Measurements from ENCODE around the gene KLHL40.
A peak's percentile ranks its signal among the peaks of the same experiment; 100 is the strongest.

The KLHL40 gene

DNA sequence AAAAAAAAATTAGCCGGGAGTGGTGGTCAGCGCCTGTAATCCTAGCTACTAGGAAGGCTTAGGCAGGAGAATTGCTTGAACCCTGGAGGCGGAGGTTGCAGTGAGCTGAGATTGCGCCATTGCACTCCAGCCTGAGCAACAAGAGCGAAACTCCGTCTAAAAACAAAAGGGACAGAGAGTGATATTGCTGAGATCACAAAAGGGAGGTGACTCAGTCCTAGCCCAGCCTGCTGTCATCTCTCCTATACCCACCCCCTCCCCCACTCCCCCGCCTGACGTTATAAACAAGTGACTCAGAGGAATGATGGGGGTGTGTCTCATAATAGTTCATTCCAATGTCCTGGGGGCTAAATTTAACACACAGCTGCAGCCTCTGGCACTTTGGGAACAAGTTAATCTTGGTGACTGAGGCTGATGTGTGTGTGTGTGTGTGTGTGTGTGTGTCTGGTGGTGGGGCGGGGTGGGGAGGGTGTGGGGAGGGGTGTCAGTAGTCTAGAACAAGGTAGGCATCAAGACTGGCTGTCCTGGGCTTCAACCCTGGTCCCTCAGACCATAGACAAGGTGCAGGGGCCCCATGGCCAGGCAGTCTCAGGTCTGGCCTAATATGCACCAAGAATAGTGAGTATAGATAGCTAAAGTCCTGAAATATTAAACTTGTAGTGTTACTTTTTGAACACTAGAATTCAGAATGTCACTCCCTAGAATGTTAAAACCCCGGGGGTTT lies 1.3 kb upstream of the KLHL40 start:
- in situ Hi-C loops (cut with HindIII; ENCODE audit: low pct_ligation_motif_present, low sequenced_read_pairs), result no loop called here
- Histone ChIP-seq H3K36me3 (replicated peaks) (no peaks in the 10 kb centered on the region), H3K27me3 (replicated peaks) (peaks cover 4% of the 10 kb centered on the region), H3K4me3 (ENCODE audit: low read depth, low read length) (no peak overlapping the region), H3K27ac (no peak overlapping the region)
- TF ChIP-seq, protein P1, sequence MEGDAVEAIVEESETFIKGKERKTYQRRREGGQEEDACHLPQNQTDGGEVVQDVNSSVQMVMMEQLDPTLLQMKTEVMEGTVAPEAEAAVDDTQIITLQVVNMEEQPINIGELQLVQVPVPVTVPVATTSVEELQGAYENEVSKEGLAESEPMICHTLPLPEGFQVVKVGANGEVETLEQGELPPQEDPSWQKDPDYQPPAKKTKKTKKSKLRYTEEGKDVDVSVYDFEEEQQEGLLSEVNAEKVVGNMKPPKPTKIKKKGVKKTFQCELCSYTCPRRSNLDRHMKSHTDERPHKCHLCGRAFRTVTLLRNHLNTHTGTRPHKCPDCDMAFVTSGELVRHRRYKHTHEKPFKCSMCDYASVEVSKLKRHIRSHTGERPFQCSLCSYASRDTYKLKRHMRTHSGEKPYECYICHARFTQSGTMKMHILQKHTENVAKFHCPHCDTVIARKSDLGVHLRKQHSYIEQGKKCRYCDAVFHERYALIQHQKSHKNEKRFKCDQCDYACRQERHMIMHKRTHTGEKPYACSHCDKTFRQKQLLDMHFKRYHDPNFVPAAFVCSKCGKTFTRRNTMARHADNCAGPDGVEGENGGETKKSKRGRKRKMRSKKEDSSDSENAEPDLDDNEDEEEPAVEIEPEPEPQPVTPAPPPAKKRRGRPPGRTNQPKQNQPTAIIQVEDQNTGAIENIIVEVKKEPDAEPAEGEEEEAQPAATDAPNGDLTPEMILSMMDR (IDR thresholded peaks at IDR 0.05; ENCODE audit: low read depth, low read length, missing control alignments), result no peak
- DNase-seq, result peak; percentile 96

DNA sequence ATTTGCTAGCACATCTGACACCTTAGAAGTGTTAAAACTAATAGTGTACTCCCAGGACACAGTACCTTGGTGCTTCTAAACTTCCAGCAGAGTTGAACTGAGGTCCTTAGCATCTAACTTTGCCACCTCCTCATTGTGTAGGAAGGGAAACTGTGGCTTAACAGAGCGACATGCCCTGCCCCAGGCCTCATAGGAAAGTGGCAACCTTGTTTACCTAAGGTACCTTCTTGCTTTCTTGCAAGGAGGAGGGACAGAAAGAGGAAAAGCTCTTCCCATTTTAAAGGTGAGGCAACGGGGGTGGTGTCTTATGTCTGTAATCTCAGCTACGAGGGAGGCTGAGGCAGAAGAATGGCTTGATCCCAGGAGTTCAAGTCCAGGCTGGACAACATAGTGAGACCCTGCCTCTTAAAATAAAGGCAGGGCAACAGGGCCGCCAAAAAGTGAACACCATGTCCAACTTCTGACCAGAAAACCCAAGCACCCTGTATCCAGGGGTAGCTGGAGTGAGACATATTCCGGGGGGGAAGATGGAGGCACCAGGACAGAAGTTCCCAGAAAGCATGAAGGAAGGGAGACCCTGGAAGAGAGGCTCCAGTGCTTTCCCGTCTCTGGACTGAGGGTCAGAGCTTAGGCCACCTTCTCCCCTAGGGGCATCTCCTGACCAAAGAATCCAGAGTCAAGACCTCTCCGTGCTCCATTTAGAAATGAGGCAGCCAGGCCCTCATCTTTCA lies 540 bp upstream of the KLHL40 start:
- Histone ChIP-seq H3K36me3 (replicated peaks) (no peaks in the 10 kb centered on the region), H3K27me3 (replicated peaks) (peaks cover 9% of the 10 kb centered on the region), H3K4me3 (ENCODE audit: low read depth, low read length) (no peak overlapping the region), H3K27ac (no peak overlapping the region)
- DNase-seq, result no peak
- in situ Hi-C loops (cut with HindIII; ENCODE audit: low pct_ligation_motif_present, low sequenced_read_pairs), result no loop called here
- TF ChIP-seq, protein P1 (IDR thresholded peaks at IDR 0.05; ENCODE audit: low read depth, low read length, missing control alignments), result no peak

DNA sequence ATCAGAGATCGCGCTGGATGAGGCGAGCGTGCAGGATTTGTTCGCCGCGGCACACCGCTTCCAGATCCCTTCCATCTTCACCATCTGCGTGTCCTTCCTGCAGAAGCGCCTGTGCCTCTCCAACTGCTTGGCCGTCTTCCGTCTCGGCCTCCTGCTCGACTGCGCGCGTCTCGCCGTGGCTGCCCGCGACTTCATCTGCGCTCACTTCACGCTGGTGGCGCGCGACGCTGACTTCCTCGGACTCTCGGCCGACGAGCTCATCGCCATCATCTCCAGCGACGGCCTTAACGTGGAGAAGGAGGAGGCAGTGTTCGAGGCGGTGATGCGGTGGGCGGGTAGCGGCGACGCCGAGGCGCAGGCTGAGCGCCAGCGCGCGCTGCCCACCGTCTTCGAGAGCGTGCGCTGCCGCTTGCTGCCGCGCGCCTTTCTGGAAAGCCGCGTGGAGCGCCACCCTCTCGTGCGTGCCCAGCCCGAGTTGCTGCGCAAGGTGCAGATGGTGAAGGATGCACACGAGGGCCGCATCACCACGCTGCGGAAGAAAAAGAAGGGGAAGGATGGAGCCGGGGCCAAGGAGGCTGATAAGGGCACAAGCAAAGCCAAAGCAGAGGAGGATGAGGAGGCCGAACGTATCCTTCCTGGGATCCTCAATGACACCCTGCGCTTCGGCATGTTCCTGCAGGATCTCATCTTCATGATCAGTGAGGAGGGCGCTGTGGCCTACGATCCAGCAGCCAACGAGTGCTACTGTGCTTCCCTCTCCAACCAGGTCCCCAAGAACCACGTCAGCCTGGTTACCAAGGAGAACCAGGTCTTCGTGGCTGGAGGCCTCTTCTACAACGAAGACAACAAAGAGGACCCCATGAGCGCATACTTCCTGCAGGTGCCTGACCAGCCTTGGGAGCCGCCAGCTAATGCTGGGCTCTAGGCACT lies 819 bp downstream of the KLHL40 start:
- no peak for DNase-seq
- no peaks in the 10 kb centered on the region for H3K36me3 ChIP-seq (replicated peaks)
- H3K4me3 ChIP-seq (ENCODE audit: low read depth, low read length), result no peak overlapping the region
- H3K27ac ChIP-seq, result no peak overlapping the region
- peaks cover 13% of the 10 kb centered on the region for H3K27me3 ChIP-seq (replicated peaks)
- in situ Hi-C loops (cut with HindIII; ENCODE audit: low pct_ligation_motif_present, low sequenced_read_pairs), result no loop called here
- TF ChIP-seq, protein P1 (IDR thresholded peaks at IDR 0.05; ENCODE audit: low read depth, low read length, missing control alignments), result no peak

DNA sequence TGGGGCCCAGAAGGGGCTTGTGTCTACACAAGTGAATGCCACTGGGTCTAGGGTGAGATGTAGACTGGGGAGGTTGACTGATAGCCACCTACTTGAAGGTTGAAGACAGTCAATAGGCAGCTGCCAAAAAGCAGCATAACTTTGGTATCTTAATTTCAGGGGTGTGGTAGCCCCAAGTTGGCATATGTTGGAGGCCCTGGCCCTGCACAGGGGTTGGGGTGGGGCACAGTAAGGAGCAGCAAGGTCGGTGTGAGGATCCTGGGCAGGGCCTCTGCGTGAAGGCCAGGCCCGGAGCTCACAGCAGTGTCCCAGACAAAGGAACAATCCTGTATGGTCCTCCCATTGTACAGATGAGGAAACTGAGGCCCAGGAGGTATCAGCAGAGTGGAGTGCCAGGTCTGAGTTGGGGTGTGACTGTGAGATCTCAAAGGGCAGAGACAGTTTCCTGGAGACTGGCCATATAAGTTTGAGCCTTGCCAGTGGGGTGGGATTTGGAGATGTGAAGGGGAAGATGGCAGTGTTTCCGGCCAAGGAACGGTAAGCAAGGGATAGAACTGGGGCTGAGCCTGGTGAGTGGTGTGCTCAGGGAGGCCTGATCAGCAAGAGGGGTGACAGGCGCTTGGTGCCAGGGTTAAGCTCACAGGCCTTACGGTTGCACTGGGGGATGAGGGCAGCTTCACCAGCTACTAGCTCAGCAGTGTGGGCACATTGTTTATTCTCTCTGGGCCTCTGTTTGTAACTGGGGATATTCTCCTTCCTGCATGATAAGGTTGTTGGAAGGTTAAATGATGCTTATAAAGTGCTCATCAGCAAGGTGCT lies 1.7 kb downstream of the KLHL40 start:
- H3K27me3 ChIP-seq (replicated peaks), result peaks cover 13% of the 10 kb centered on the region
- DNase-seq, result no peak
- H3K36me3 ChIP-seq (replicated peaks), result no peaks in the 10 kb centered on the region
- in situ Hi-C loops (cut with HindIII; ENCODE audit: low pct_ligation_motif_present, low sequenced_read_pairs), result no loop called here
- TF ChIP-seq, protein P1 (IDR thresholded peaks at IDR 0.05; ENCODE audit: low read depth, low read length, missing control alignments), result no peak
- H3K27ac ChIP-seq, result no peak overlapping the region
- no peak overlapping the region for H3K4me3 ChIP-seq (ENCODE audit: low read depth, low read length)

DNA sequence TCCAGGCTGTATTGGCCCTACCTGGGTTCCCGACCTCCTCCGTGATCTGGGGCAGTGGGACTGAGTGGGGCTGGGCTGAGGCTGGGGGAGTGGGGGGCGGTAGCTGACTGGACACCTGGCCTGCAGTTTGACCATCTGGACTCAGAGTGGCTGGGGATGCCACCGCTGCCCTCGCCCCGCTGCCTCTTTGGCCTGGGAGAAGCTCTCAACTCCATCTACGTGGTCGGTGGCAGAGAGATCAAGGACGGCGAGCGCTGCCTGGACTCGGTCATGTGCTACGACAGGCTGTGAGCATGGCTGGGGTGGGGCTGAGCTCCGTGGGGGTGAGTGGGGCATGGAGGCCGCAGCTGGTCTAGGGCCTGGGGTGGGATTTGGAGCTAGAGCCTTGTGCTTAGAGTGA lies 2.7 kb downstream of the KLHL40 start:
- TF ChIP-seq, protein P1 (IDR thresholded peaks at IDR 0.05; ENCODE audit: low read depth, low read length, missing control alignments), result no peak
- Histone ChIP-seq H3K36me3 (replicated peaks) (no peaks in the 10 kb centered on the region), H3K27me3 (replicated peaks) (peaks cover 13% of the 10 kb centered on the region), H3K4me3 (ENCODE audit: low read depth, low read length) (no peak overlapping the region), H3K27ac (no peak overlapping the region)
- in situ Hi-C loops (cut with HindIII; ENCODE audit: low pct_ligation_motif_present, low sequenced_read_pairs), result no loop called here
- DNase-seq, result no peak
